GM13977 (cell line): ENCODE results near the gene NAB2.
"Not testable (repeated sequence)": the region's sequence is repeated elsewhere in the genome, so short reads cannot be mapped to it uniquely, and the experiment has no call there.

Source experiments
- DNase-seq: peaks from one replicate; pipeline ENCODE4 v3.0.0; 2012; ENCODE audit warnings: low spot score
- in situ Hi-C: fragments of 300-500 bp; cut with MboI; formaldehyde crosslinking; loops from one replicate; pipeline ENCODE4 v1.12.0; 2022; ENCODE audit warnings: low sequenced_read_pairs, low pct_unique_long_range_greater_than_20kb, mixed read lengths, inconsistent platforms; ENCODE audit not compliant: unreplicated experiment
- TF ChIP-seq, protein P1 (sequence below): IDR thresholded peaks from 2 replicates; pipeline ENCODE4 v1.5.1; 2012; ENCODE audit warnings: mild to moderate bottlenecking, control low read depth; ENCODE audit not compliant: insufficient read depth; ENCODE audit errors: extremely low read depth, missing control alignments

Gene NAB2

DNA sequence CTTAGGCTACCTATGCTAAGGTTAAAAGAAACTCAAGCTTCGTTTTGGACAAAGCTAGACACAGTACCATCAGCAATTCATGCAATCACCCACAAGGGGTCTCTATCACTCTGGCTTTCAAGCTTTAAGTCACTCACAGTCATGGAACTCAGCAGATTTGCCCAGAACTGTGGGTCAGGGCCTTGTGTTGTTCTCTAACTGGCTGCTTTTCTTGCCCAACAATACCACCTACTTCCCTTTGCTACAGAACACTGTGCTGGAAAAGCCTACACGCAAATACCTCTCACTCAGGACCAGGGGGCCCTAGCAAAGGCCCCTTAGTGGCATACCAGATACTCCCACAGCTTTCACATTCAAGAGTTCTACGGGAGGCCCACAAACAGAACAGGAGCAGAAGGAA is 19.4 kb upstream of the NAB2 start:
- in situ Hi-C loops: no loop called here
- TF ChIP-seq, protein P1, sequence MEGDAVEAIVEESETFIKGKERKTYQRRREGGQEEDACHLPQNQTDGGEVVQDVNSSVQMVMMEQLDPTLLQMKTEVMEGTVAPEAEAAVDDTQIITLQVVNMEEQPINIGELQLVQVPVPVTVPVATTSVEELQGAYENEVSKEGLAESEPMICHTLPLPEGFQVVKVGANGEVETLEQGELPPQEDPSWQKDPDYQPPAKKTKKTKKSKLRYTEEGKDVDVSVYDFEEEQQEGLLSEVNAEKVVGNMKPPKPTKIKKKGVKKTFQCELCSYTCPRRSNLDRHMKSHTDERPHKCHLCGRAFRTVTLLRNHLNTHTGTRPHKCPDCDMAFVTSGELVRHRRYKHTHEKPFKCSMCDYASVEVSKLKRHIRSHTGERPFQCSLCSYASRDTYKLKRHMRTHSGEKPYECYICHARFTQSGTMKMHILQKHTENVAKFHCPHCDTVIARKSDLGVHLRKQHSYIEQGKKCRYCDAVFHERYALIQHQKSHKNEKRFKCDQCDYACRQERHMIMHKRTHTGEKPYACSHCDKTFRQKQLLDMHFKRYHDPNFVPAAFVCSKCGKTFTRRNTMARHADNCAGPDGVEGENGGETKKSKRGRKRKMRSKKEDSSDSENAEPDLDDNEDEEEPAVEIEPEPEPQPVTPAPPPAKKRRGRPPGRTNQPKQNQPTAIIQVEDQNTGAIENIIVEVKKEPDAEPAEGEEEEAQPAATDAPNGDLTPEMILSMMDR: peak; percentile 84
- DNase-seq: peak; percentile 54

DNA sequence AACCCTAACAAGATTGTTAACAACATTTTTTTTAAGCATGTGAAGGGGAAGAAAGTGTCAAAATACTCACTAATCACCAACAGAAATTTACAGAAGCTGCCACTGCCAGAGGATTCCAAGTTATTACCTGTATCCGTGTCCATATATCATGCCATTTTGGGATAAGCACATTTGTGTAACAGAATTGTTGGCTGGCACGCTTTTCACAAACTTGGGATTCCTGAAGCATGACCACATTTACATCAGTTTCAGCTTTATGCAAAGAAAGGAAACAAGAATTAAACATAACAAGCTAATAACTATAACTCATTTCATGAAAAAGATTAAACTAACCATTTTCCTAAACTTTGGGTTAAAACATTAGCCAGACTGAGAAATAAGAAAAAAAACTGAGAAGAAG is 16.3 kb upstream of the NAB2 start:
- no peak for DNase-seq
- TF ChIP-seq, protein P1: no peak
- in situ Hi-C loops: no loop called here

DNA sequence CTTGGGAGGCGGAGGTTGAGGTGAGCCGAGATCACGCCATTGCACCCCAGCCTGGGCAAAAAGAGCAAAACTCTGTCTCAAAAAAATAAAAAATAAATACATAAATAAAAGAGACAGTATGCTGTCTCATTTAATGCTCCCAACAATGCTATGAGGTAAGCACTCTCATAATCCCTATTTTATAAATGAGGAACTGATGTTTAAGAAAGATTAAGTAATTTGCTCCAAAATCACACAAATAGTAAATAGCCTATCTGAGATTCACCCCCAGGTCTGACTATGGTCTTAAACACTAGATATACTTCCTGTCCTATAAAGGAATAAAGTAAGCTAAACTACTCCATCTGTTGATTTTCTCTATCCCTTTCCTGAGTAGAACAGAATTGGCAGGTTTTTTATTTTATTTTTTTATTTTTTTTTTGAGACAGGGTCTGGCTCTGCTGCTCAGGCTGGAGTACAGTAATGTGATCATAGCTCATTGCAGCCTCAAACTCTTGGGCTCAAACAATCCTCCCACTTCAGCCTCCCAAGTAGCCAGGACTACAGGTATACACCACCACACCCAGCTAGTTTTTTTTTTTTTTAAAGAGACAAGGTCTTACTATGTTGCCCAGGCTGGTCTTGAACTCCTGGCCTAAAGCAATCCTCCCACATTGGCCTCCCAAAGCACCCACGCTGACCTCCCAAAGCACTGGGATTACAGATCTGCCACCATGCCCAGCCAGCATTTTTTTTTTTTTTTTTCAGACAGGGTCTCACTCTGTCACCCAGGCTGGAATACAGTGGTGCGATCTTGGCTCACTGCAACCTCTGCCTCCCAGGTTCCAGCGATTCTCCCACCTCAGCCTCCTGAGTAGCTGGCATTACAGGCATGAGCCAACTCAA is 15.1 kb upstream of the NAB2 start:
- DNase-seq, in situ Hi-C loops: not testable (repeated sequence)

DNA sequence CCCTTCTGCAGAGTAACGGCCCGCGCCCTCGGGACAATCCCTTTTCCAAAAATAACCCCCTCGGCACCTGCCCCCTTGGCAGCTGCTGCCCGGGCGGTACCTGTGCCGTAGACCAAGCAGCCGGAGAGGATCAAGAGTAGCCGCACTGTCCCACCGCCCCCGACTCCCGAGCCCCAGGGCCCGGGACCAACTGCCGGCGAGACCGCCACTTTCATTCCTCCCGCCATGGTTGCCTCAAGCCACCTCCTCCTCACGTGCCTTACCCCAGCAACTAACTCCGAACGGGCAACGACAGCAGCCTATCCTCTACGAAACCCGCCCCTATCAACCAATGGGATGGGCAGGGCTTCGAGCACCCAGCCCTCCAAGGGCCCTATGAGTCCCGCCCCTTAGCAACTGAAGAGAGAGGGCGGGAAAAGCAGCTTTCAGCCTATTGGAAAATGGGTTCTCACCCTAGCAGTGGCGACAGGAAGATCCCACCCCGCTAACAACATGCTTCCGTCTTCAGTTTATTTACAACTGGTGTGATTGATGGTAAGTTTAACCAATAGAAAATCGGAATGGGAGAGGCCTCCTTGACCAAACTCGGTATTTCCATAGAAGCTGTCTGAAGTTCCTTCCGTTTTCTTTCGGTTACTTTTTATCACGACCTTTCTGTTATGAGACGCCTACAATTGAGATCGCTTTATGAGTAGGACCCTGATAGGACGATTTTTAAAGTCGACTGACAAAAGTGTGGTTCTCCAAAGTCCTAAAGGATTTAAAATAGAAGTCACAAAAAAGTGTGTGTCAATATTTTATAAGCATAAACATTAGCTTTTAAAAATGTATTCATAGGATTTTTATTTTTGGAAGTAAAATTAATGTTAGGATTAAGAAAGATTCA is 10.2 kb upstream of the NAB2 start, which contains the start of gene NEMP1:
NEMP1 (minus strand) TSS at position 273 of the 886 bp plus-strand sequence; CDS start at position 227, 46 bp downstream.
- in situ Hi-C loops: no loop called here
- peak; percentile 93 for DNase-seq
- TF ChIP-seq, protein P1: no peak

- in situ Hi-C loops: no loop called here
- TF ChIP-seq, protein P1: no peak
- DNase-seq: no peak
Observed at GRCh38 chr12:57079821-57080220, 9.1 kb upstream of the NAB2 start.

DNA sequence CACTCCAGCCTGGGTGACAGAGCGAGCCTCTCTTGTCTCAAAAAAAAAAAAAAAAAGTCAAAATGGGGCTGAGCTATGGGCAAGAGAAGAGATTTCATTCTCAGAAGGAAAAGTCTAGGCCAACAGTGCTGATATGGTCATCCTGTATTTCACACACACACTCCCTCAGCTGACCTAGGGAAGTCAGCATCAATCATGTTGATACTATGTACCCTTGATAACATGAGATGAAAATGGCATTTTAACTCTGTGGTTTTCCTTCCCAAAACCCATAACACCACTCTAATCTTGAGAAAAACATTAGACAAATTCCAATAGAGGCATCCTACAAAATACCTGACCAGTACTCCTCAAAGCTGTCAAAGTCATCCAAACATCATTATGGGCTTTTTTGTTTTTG is 8.1 kb upstream of the NAB2 start:
- DNase-seq: no peak
- TF ChIP-seq, protein P1: no peak
- in situ Hi-C loops: no loop called here
